Measurements from ENCODE around the gene ANO10.

ANO10 gene

GRCh38 chr3:43638594-43639447 lies 17.0 kb upstream of the ANO10 start:
- Mint-ChIP-seq H3K27me3 (peaks cover 6% of the 10 kb centered on the region), H3K4me1 (ENCODE audit: low read depth) (peaks cover 6% of the 10 kb centered on the region), H3K4me3 (no peak overlapping the region), H3K9me3 (no peaks in the 10 kb centered on the region), H3K36me3 (ENCODE audit: low read depth) (no peaks in the 10 kb centered on the region), H3K27ac (no peak overlapping the region)

DNA sequence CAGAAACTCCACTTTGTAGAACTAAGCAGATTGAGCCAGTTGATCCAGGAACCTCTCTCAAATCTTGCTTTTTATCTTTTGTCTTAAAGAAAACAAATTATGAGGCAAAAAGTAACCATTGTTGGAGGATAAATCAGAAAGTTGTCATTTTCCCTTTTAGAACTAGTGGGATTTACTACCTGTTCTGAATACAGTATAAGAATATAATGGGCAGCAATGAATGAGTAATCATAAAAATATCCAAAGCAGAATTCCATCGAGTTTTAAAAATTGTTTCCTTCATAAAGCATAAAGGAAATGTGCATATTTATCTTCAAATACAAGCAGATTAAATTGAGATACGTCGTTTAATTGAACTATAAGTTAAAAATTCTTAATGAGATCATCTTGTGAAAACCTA lies 15.9 kb upstream of the ANO10 start:
- Mint-ChIP-seq H3K4me1 (ENCODE audit: low read depth) (peaks cover 6% of the 10 kb centered on the region), H3K36me3 (ENCODE audit: low read depth) (no peaks in the 10 kb centered on the region), H3K27ac (no peak overlapping the region), H3K4me3 (no peak overlapping the region), H3K27me3 (peaks cover 5% of the 10 kb centered on the region), H3K9me3 (no peaks in the 10 kb centered on the region)

GRCh38 chr3:43632986-43633385 lies 11.2 kb upstream of the ANO10 start:
- peaks cover 11% of the 10 kb centered on the region for H3K4me1 Mint-ChIP-seq (ENCODE audit: low read depth)
- H3K9me3 Mint-ChIP-seq: no peaks in the 10 kb centered on the region
- peaks cover 4% of the 10 kb centered on the region for H3K27me3 Mint-ChIP-seq
- no peak overlapping the region for H3K27ac Mint-ChIP-seq
- H3K36me3 Mint-ChIP-seq (ENCODE audit: low read depth): no peaks in the 10 kb centered on the region
- no peak overlapping the region for H3K4me3 Mint-ChIP-seq

DNA sequence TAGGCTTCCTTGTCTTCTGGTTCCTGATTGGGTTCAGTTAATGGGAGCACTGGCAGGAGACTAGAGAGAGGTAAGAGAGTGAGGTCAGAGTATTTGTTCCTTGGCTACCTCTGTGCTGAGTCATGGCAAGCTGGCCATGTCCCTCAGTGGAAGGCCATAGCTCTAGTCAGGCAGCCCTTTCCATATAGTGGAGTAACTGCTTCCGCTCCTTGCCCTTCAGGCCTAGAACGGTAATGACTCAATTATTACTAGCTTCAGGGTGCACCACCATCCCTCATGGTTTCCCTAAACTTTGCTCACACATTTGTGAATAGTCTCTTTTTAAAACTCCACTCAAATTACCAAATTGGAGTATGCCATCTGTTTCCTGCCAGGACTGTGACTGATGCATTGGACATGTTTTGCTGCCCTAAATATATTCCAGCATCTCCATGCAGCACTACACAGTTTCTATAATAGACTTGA lies 10.5 kb upstream of the ANO10 start:
- peaks cover 4% of the 10 kb centered on the region for H3K27me3 Mint-ChIP-seq
- no peaks in the 10 kb centered on the region for H3K36me3 Mint-ChIP-seq (ENCODE audit: low read depth)
- no peak overlapping the region for H3K4me3 Mint-ChIP-seq
- H3K9me3 Mint-ChIP-seq: no peaks in the 10 kb centered on the region
- H3K27ac Mint-ChIP-seq: no peak overlapping the region
- H3K4me1 Mint-ChIP-seq (ENCODE audit: low read depth): peaks cover 11% of the 10 kb centered on the region

DNA sequence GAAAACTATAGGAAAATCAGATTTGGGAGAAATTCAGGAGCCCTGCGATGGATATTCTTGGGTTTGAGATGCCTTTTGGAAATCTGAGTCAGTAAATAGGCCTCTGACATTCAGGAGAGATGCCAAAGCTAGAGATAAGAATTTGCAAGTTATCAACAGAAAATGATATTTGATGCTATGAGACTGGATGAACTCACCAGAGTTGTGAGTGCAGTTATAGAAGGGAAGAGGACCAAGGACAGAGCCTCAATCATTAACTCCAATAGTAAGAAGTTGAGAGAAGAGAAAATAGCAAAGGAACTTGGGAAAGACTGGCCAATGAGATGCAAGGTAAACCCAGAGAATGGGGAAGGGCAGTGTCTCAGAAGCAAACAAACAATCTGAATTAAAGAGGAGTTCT lies 7.9 kb upstream of the ANO10 start:
- H3K4me1 Mint-ChIP-seq (ENCODE audit: low read depth): peaks cover 18% of the 10 kb centered on the region
- H3K27ac Mint-ChIP-seq: no peak overlapping the region
- peaks cover 4% of the 10 kb centered on the region for H3K27me3 Mint-ChIP-seq
- no peak overlapping the region for H3K4me3 Mint-ChIP-seq
- H3K36me3 Mint-ChIP-seq (ENCODE audit: low read depth): no peaks in the 10 kb centered on the region
- no peaks in the 10 kb centered on the region for H3K9me3 Mint-ChIP-seq

- peaks cover 18% of the 10 kb centered on the region for H3K4me1 Mint-ChIP-seq (ENCODE audit: low read depth)
- H3K36me3 Mint-ChIP-seq (ENCODE audit: low read depth): no peaks in the 10 kb centered on the region
- no peaks in the 10 kb centered on the region for H3K9me3 Mint-ChIP-seq
- H3K27ac Mint-ChIP-seq: peak overlapping the region; percentile 23
- H3K27me3 Mint-ChIP-seq: peaks cover 4% of the 10 kb centered on the region
- H3K4me3 Mint-ChIP-seq: no peak overlapping the region
Observed at GRCh38 chr3:43629257-43629656, 7.4 kb upstream of the ANO10 start.

GRCh38 chr3:43627360-43627759 lies 5.5 kb upstream of the ANO10 start:
- Mint-ChIP-seq H3K9me3 (no peaks in the 10 kb centered on the region), H3K36me3 (ENCODE audit: low read depth) (no peaks in the 10 kb centered on the region), H3K27ac (no peak overlapping the region), H3K4me1 (ENCODE audit: low read depth) (peaks cover 23% of the 10 kb centered on the region), H3K4me3 (no peak overlapping the region), H3K27me3 (peaks cover 4% of the 10 kb centered on the region)

- Mint-ChIP-seq H3K27me3 (peaks cover 2% of the 10 kb centered on the region), H3K4me3 (no peak overlapping the region), H3K9me3 (no peaks in the 10 kb centered on the region), H3K27ac (no peak overlapping the region), H3K4me1 (ENCODE audit: low read depth) (peaks cover 31% of the 10 kb centered on the region), H3K36me3 (ENCODE audit: low read depth) (no peaks in the 10 kb centered on the region)
Observed at GRCh38 chr3:43624619-43625305, 3.0 kb upstream of the ANO10 start.

DNA sequence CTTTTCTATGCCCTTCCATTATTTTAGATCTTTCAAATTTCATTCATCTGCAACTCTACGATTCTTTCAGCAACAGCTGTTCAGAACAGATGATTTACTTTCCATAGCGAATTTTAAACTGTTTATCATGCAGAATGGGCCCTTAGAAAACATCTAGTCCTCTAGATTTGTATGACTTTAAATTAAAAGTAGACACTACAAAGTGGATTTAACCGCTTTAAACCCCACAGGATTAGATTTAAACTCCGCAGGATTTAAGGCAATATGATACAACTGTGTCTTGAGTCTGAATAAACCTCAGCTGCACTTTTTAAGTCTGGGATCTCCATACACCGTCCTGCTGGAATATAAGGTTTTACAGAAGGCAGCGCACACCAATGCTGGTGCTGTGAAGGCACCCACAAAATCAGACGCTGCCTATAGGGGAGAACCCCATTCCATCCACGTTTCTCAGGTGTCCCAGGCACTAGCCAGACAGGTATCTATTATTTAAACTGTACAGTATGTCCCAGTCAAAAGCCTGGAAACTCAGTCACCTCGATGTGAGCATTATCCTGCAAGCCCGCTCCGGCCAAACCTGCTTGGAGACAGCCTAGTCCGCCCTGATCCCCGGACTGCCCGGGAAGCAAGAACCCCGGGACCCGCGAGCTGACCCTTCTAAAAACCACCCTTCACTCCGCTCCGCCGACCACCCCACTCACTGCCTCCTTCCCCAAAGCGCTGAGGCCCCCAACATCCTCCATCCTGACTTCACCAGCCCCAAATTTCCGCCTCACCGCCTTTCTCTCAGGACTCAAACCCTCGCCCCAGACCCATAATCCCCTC lies 768 bp downstream of the ANO10 start:
- Mint-ChIP-seq H3K27ac (peak overlapping the region; percentile 71), H3K4me3 (peak overlapping the region; percentile 82), H3K9me3 (no peaks in the 10 kb centered on the region), H3K4me1 (ENCODE audit: low read depth) (peaks cover 15% of the 10 kb centered on the region), H3K36me3 (ENCODE audit: low read depth) (no peaks in the 10 kb centered on the region), H3K27me3 (no peaks in the 10 kb centered on the region)

- H3K36me3 Mint-ChIP-seq (ENCODE audit: low read depth): no peaks in the 10 kb centered on the region
- H3K4me1 Mint-ChIP-seq (ENCODE audit: low read depth): peaks cover 15% of the 10 kb centered on the region
- H3K4me3 Mint-ChIP-seq: no peak overlapping the region
- H3K27me3 Mint-ChIP-seq: no peaks in the 10 kb centered on the region
- H3K9me3 Mint-ChIP-seq: no peaks in the 10 kb centered on the region
- no peak overlapping the region for H3K27ac Mint-ChIP-seq
Observed at GRCh38 chr3:43619588-43619987, 2.2 kb downstream of the ANO10 start.

GRCh38 chr3:43618142-43618541 lies 3.7 kb downstream of the ANO10 start:
- Mint-ChIP-seq H3K36me3 (ENCODE audit: low read depth) (no peaks in the 10 kb centered on the region), H3K27ac (no peak overlapping the region), H3K4me3 (no peak overlapping the region), H3K9me3 (no peaks in the 10 kb centered on the region), H3K4me1 (ENCODE audit: low read depth) (peaks cover 15% of the 10 kb centered on the region), H3K27me3 (no peaks in the 10 kb centered on the region)

GRCh38 chr3:43616034-43616433 lies 5.8 kb downstream of the ANO10 start:
- H3K4me1 Mint-ChIP-seq (ENCODE audit: low read depth): peaks cover 3% of the 10 kb centered on the region
- no peaks in the 10 kb centered on the region for H3K27me3 Mint-ChIP-seq
- H3K4me3 Mint-ChIP-seq: no peak overlapping the region
- H3K9me3 Mint-ChIP-seq: no peaks in the 10 kb centered on the region
- H3K36me3 Mint-ChIP-seq (ENCODE audit: low read depth): no peaks in the 10 kb centered on the region
- no peak overlapping the region for H3K27ac Mint-ChIP-seq

- Mint-ChIP-seq H3K4me1 (ENCODE audit: low read depth) (no peaks in the 10 kb centered on the region), H3K9me3 (no peaks in the 10 kb centered on the region), H3K27ac (no peak overlapping the region), H3K36me3 (ENCODE audit: low read depth) (no peaks in the 10 kb centered on the region), H3K4me3 (no peak overlapping the region), H3K27me3 (no peaks in the 10 kb centered on the region)
Observed at GRCh38 chr3:43615133-43615532, 6.7 kb downstream of the ANO10 start.

DNA sequence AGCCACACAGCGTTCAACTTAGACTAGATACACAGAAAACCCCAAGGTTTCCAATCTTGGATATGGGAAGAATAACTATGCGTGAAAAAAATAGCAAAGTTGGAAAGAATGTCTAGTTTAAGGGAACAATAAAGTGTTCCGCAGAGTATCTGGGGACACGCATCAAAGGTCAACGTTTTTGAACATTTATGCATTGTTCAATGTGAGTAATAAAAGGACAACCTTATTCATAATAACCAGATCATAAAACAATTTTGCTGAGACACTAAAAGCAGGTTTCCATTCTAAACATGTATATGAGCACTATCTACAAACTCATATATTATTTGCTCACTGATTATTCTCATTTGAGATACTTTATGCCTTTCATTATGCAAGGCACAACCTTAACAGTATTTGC lies 7.8 kb downstream of the ANO10 start:
- Mint-ChIP-seq H3K36me3 (ENCODE audit: low read depth) (no peaks in the 10 kb centered on the region), H3K9me3 (no peaks in the 10 kb centered on the region), H3K27ac (no peak overlapping the region), H3K4me1 (ENCODE audit: low read depth) (no peaks in the 10 kb centered on the region), H3K27me3 (no peaks in the 10 kb centered on the region), H3K4me3 (no peak overlapping the region)

DNA sequence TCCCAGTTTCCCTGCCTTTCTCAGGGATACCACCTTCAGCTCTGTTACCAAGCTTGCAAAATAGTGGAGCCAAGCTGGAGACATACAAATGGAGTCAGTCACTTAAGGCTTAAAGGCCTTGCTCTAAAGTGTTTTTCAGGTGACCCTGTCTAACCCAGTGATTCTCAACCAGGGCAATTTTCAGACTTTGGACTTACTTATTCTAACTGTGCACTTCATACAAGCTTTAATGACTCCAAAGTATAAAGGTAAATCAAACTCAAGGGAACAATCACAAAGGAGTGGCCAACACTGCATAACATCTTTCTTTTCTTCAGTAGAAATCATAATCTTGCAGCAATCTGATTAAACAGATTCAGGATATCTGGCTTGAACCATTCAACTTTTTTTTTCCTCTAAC lies 9.4 kb downstream of the ANO10 start:
- H3K4me3 Mint-ChIP-seq: no peak overlapping the region
- H3K27me3 Mint-ChIP-seq: no peaks in the 10 kb centered on the region
- H3K36me3 Mint-ChIP-seq (ENCODE audit: low read depth): no peaks in the 10 kb centered on the region
- no peaks in the 10 kb centered on the region for H3K4me1 Mint-ChIP-seq (ENCODE audit: low read depth)
- no peaks in the 10 kb centered on the region for H3K9me3 Mint-ChIP-seq
- H3K27ac Mint-ChIP-seq: no peak overlapping the region

All from stimulated activated naive CD8-positive, alpha-beta T cell treated with anti-CD3 and anti-CD28 coated beads, Interleukin-15, Interleukin-2, amounts not matched to agents 100 ng/mL and 50 ng/mL, for 24 hours (primary cell).